Fibroblast of the aortic adventitia (primary cell): ENCODE data around the gene KCNMB3. TPM values are rescaled to one million over a fixed set of nuclear protein-coding genes. Genes with fewer than 3 reads are reported as not detected.
"Not testable (repeated sequence)": the region's sequence is repeated elsewhere in the genome, so short reads cannot be mapped to it uniquely, and the experiment has no call there.

Source experiments
- DNase-seq: peaks from one replicate; pipeline ENCODE4 v3.0.0-alpha.2; 2010; ENCODE audit warnings: low read depth
- H3K4me3 ChIP-seq: 2 replicates; pipeline ENCODE4 v1.5.1; 2011; ENCODE audit warnings: low read depth, mild to moderate bottlenecking, control low read depth, low read length, moderate library complexity
- CTCF ChIP-seq: IDR thresholded peaks from 2 replicates; pipeline ENCODE4 v1.5.1; 2011; ENCODE audit warnings: mild to moderate bottlenecking, low read length, control low read depth, inconsistent platforms; ENCODE audit not compliant: insufficient read depth
- total RNA-seq: library from RNA; depleted of rRNA; stranded (reverse); fragments of >200 nt; gene quantifications from 2 replicates; pipeline ENCODE4 v1.2.3, GENCODE V29; 2012; ENCODE audit warnings: low replicate concordance

Gene KCNMB3
- total RNA-seq, 1 donor, result 2.2 TPM

- TF ChIP-seq CTCF, result no peak
- H3K4me3 ChIP-seq, result no peak overlapping the region
- DNase-seq, result no peak
Measured at GRCh38 chr3:179247289-179248015, 3.5 kb downstream of the KCNMB3 start.

- TF ChIP-seq CTCF, result no peak
- no peak for DNase-seq
Measured at GRCh38 chr3:179244878-179245277, 6.0 kb downstream of the KCNMB3 start.

GRCh38 chr3:179242859-179243258 lies 8.1 kb downstream of the KCNMB3 start:
- not testable (repeated sequence) for DNase-seq, H3K4me3 ChIP-seq

More at GRCh38 chr3:179244878-179245277, 6.0 kb downstream of the KCNMB3 start:
- H3K4me3 ChIP-seq, result no peak overlapping the region

GRCh38 chr3:179240299-179240698 lies 10.6 kb downstream of the KCNMB3 start:
- DNase-seq, H3K4me3 ChIP-seq: not testable (repeated sequence)

- H3K4me3 ChIP-seq, result no peak overlapping the region
- DNase-seq, result no peak
- TF ChIP-seq CTCF, result no peak
Measured at GRCh38 chr3:179236669-179237301, 14.1 kb downstream of the KCNMB3 start.

- peak; percentile 30 for DNase-seq
- no peak overlapping the region for H3K4me3 ChIP-seq
- no peak for TF ChIP-seq CTCF
Measured at GRCh38 chr3:179234199-179234598, 16.7 kb downstream of the KCNMB3 start.

GRCh38 chr3:179233043-179233442 lies 17.9 kb downstream of the KCNMB3 start:
- H3K4me3 ChIP-seq, result no peak overlapping the region
- DNase-seq, result no peak
- TF ChIP-seq CTCF, result no peak

GRCh38 chr3:179229177-179229576 lies 21.7 kb downstream of the KCNMB3 start:
- no peak for DNase-seq
- TF ChIP-seq CTCF, result no peak
- no peak overlapping the region for H3K4me3 ChIP-seq
